B cell (primary cell): ENCODE data around the gene CRTC3. TPM values are rescaled to one million over a fixed set of nuclear protein-coding genes. Genes with fewer than 3 reads are reported as not detected.
A peak's percentile ranks its signal among the peaks of the same experiment; 100 is the strongest.

Experiments
- ATAC-seq: fragments of 200-7000 bp; cut with Tn5 transposase; one replicate; pipeline ENCODE4 v1.10.0; 2021; ENCODE audit warnings: low read depth, mild to moderate bottlenecking, moderate number of reproducible peaks, moderate library complexity
- CTCF ChIA-PET: fragments of 350-600 bp; sonication (Branson Sonifier 250); formaldehyde crosslinking; loops from one replicate; lab custom pipeline; 2021; ENCODE audit warnings: antibody characterized with exemption, inconsistent platforms; lab: Charles Lee
- POLR2A ChIA-PET: fragments of 350-600 bp; sonication (Branson Sonifier 250); formaldehyde crosslinking; loops from one replicate; lab custom pipeline; 2021; ENCODE audit warnings: antibody characterized with exemption; lab: Charles Lee
- DNase-seq: peaks from one replicate; pipeline ENCODE4 v3.0.0; 2013
- H2AFZ ChIP-seq: 2 replicates; pipeline ENCODE4 v1.6.1; 2012; ENCODE audit warnings: mild to moderate bottlenecking, low read depth, low read length; ENCODE audit not compliant: insufficient read depth, poor library complexity, severe bottlenecking
- H3K27ac ChIP-seq, 2 donors: 1 replicate in 1 of 2; 2 replicates in 1 of 2; pipeline ENCODE4 v1.5.1; 2012 to 2013; ENCODE audit warnings: low read length in 2 of 2, mild to moderate bottlenecking in 2 of 2, moderate library complexity in 1 of 2
- H3K27me3 ChIP-seq, 4 experiments: fragments of 200-600 bp in 1 of 4; sonication (generic) in 1 of 4; replicated peaks in 1 of 4; 1 replicate in 2 of 4; 2 replicates in 2 of 4; pipeline versions ENCODE4 v1.6.1 to v1.7.0; 2013 to 2016; ENCODE audit warnings: low read length in 3 of 4, mild to moderate bottlenecking in 2 of 4, mixed read lengths in 1 of 4, moderate library complexity in 1 of 4; ENCODE audit not compliant: insufficient read depth in 4 of 4, control insufficient read depth in 3 of 4; ENCODE audit errors: control extremely low read depth in 1 of 4
- H3K36me3 ChIP-seq, 2 experiments: replicated peaks in 1 of 2; 1 replicate in 1 of 2; 2 replicates in 1 of 2; pipeline versions ENCODE4 v1.6.1 to v1.7.1; 2013; ENCODE audit warnings: low read length in 1 of 2; ENCODE audit not compliant: insufficient read depth in 2 of 2, control insufficient read depth in 1 of 2; ENCODE audit errors: control extremely low read depth in 1 of 2, extremely low read depth in 1 of 2
- H3K4me1 ChIP-seq, 2 donors: fragments of 200-600 bp in 1 of 2; sonication (generic) in 1 of 2; 1 replicate in 1 of 2; 2 replicates in 1 of 2; pipeline versions ENCODE4 v1.5.1 to v1.6.1; 2013 to 2017; ENCODE audit warnings: low read length in 2 of 2; ENCODE audit not compliant: control insufficient read depth in 2 of 2, insufficient read depth in 2 of 2
- H3K4me2 ChIP-seq: replicated peaks from 2 replicates; pipeline ENCODE3; 2012; ENCODE audit warnings: mild to moderate bottlenecking, low read depth, low read length; ENCODE audit not compliant: poor library complexity, severe bottlenecking
- H3K4me3 ChIP-seq, 5 experiments: fragments of 200-600 bp in 1 of 5; sonication (generic) in 1 of 5; 1 replicate in 3 of 5; 2 replicates in 2 of 5; pipeline versions ENCODE4 v1.5.1 to v1.7.0; 2011 to 2016; ENCODE audit warnings: low read length in 4 of 5, mild to moderate bottlenecking in 4 of 5, low read depth in 2 of 5, control low read depth in 1 of 5, moderate library complexity in 1 of 5; ENCODE audit not compliant: insufficient read depth in 1 of 5; ENCODE audit errors: control extremely low read depth in 1 of 5, extremely low read depth in 1 of 5
- H3K79me2 ChIP-seq: fragments of 200-600 bp; sonication (generic); one replicate; pipeline ENCODE4 v1.6.0; 2016; ENCODE audit warnings: low read length; ENCODE audit not compliant: control insufficient read depth, insufficient read depth
- H3K9ac ChIP-seq: fragments of 200-600 bp; sonication (generic); 2 replicates; pipeline ENCODE4 v1.6.1; 2017; ENCODE audit warnings: mild to moderate bottlenecking, low read length, moderate library complexity
- H3K9me3 ChIP-seq, 3 donors: one replicate each; pipeline versions ENCODE4 v1.6.1 to v1.7.1; 2013; ENCODE audit warnings: low read length in 2 of 3; ENCODE audit not compliant: control insufficient read depth in 2 of 3, insufficient read depth in 1 of 3; ENCODE audit errors: control extremely low read depth in 1 of 3
- H4K20me1 ChIP-seq: 2 replicates; pipeline ENCODE4 v1.6.0; 2012; ENCODE audit warnings: mild to moderate bottlenecking, low read length; ENCODE audit not compliant: insufficient read depth, control insufficient read depth, poor library complexity, severe bottlenecking
- H3K27ac Mint-ChIP-seq: one replicate; pipeline ENCODE4 v1.8.0; 2021; ENCODE audit warnings: mixed read lengths
- H3K27me3 Mint-ChIP-seq: one replicate; pipeline ENCODE4 v1.8.0; 2021; ENCODE audit warnings: mixed read lengths
- H3K4me1 Mint-ChIP-seq: one replicate; pipeline ENCODE4 v1.8.0; 2021; ENCODE audit warnings: mixed read lengths
- H3K4me3 Mint-ChIP-seq: one replicate; pipeline ENCODE4 v1.8.0; 2021; ENCODE audit warnings: mixed read lengths
- H3K9me3 Mint-ChIP-seq: one replicate; pipeline ENCODE4 v1.8.0; 2022; ENCODE audit warnings: mixed read lengths; ENCODE audit not compliant: insufficient read depth
- EZH2 ChIP-seq: IDR thresholded peaks from 2 replicates; pipeline ENCODE4 v1.6.1; 2012; ENCODE audit warnings: borderline replicate concordance, low read depth, mild to moderate bottlenecking, moderate library complexity, low read length; ENCODE audit not compliant: insufficient read depth, poor library complexity, severe bottlenecking
- WGBS: methylation state at CpG from one replicate; pipeline ENCODE4 v1.1.5; 2013; ENCODE audit warnings: missing lambda C conversion rate; ENCODE audit not compliant: insufficient coverage; 5-methylcytosine and 5-hydroxymethylcytosine counted together
- intact Hi-C: fragments of 100-400 bp; cut with micrococcal nuclease; formaldehyde crosslinking; loops from one replicate; pipeline ENCODE4 v1.10.0; 2022
- polyA plus RNA-seq: library from polyadenylated mRNA; depleted of rRNA; stranded (reverse); fragments of >200 nt; gene quantifications from 2 replicates; pipeline ENCODE4 v1.2.3, GENCODE V29; 2012
- total RNA-seq, 2 donors: library from RNA; stranded (reverse); fragments of 120-200 nt in 1 of 2; gene quantifications; 1 replicate in 1 of 2; 2 replicates in 1 of 2; pipeline versions ENCODE4 v1.2.3 to v1.2.4, GENCODE V29; 2013 to 2022
- TF ChIP-seq, protein P1 (sequence below): fragments of 200-600 bp; IDR thresholded peaks from one replicate; pipeline ENCODE4 v1.8.0; 2022; ENCODE audit warnings: antibody characterized with exemption, mild to moderate bottlenecking

Gene CRTC3
- total and polyA plus RNA-seq, 2 donors (not counting 1 experiment from before 2014, with no cell fraction given) = 34.7 to 95.8 TPM

GRCh38 chr15:90497376-90497775 lies 32.3 kb upstream of the CRTC3 start:
- 58% methylated on average over 2 of the region's 3 CpGs for WGBS
- intact Hi-C loops = no loop called here
- Histone ChIP-seq H3K4me2 (no peak overlapping the region), H3K4me3 (no peak overlapping the region), H3K9me3 (no peaks in the 10 kb centered on the region), H3K27ac (no peak overlapping the region), H3K79me2 (no peaks in the 10 kb centered on the region), H3K9ac (no peak overlapping the region), H3K27me3 (no peaks in the 10 kb centered on the region), H3K4me1 (no peaks in the 10 kb centered on the region), H2AFZ (no peak overlapping the region), H3K36me3 (peaks cover 16 to 83% of the 10 kb centered on the region in 2 experiments), H4K20me1 (peaks cover 5% of the 10 kb centered on the region)
- ATAC-seq = no peak
- Mint-ChIP-seq H3K4me1 (peaks cover 2% of the 10 kb centered on the region), H3K27ac (no peak overlapping the region), H3K4me3 (no peak overlapping the region), H3K9me3 (no peaks in the 10 kb centered on the region), H3K27me3 (no peaks in the 10 kb centered on the region)
- POLR2A ChIA-PET = no interaction called here
- no peak for DNase-seq
- no peak for TF ChIP-seq EZH2
- CTCF ChIA-PET = interaction anchor here (1.0 kb wide), 1 partner anchor 16 kb away, joined by 3 read pairs; no protein-coding TSS in a partner anchor

DNA sequence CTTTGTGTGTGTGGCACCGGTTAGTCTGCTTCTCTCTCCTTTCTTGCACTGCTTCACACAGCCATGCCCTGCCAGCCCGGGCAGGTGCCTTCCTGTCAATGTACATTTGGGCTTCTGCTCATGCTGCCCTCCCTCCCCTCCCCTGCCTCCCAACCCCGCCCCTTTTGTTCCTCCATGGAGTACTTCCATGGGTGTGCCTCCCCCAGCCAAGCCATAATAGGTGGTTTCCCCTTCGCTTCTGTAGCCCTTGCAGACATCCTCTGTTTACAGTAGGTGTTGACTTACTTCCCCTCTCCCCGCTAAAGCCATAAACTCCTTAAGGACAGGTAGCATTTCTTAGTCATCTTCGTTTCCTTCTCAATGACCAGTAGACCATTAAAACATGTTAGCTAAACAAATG lies 31.8 kb upstream of the CRTC3 start:
- 83% methylated on average over 2 of the region's 6 CpGs for WGBS
- intact Hi-C loops = no loop called here
- Mint-ChIP-seq H3K4me3 (no peak overlapping the region), H3K4me1 (peaks cover 2% of the 10 kb centered on the region), H3K27ac (peak overlapping the region; percentile 39), H3K27me3 (no peaks in the 10 kb centered on the region), H3K9me3 (no peaks in the 10 kb centered on the region)
- no peak for ATAC-seq
- H3K4me1 ChIP-seq = no peaks in the 10 kb centered on the region
- no peak for DNase-seq
- no peaks in the 10 kb centered on the region for H3K9me3 ChIP-seq
- H2AFZ ChIP-seq = no peak overlapping the region
- H3K4me2 ChIP-seq = no peak overlapping the region
- peaks cover 14 to 80% of the 10 kb centered on the region in 2 experiments for H3K36me3 ChIP-seq
- no peak for TF ChIP-seq EZH2
- TF ChIP-seq, protein P1, sequence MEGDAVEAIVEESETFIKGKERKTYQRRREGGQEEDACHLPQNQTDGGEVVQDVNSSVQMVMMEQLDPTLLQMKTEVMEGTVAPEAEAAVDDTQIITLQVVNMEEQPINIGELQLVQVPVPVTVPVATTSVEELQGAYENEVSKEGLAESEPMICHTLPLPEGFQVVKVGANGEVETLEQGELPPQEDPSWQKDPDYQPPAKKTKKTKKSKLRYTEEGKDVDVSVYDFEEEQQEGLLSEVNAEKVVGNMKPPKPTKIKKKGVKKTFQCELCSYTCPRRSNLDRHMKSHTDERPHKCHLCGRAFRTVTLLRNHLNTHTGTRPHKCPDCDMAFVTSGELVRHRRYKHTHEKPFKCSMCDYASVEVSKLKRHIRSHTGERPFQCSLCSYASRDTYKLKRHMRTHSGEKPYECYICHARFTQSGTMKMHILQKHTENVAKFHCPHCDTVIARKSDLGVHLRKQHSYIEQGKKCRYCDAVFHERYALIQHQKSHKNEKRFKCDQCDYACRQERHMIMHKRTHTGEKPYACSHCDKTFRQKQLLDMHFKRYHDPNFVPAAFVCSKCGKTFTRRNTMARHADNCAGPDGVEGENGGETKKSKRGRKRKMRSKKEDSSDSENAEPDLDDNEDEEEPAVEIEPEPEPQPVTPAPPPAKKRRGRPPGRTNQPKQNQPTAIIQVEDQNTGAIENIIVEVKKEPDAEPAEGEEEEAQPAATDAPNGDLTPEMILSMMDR = no peak
- H3K27me3 ChIP-seq = no peaks in the 10 kb centered on the region
- H3K79me2 ChIP-seq = no peaks in the 10 kb centered on the region
- H4K20me1 ChIP-seq = peaks cover 5% of the 10 kb centered on the region
- no peak overlapping the region for H3K4me3 ChIP-seq
- H3K9ac ChIP-seq = no peak overlapping the region
- POLR2A ChIA-PET = no interaction called here
- no peak overlapping the region for H3K27ac ChIP-seq
- CTCF ChIA-PET = interaction anchor here (0.5 to 1.0 kb wide), 2 partner anchors 17 to 129 kb away, joined by 3 read pairs; no protein-coding TSS in a partner anchor
